Fibroblast of peridontal ligament (primary cell): Measurements from ENCODE around the gene GP5.

Experiments
- DNase-seq: peaks from one replicate; pipeline ENCODE4 v3.0.0-alpha.2; 2010; ENCODE audit errors: extremely low read depth

The GP5 gene

GRCh38 chr3:194399166-194399565 lies at the start of gene GP5:
Gene GP5, minus strand, starts transcription at chr3:194399266. Its CDS starts 984 bp downstream, at chr3:194398282.
- no peak for DNase-seq

GRCh38 chr3:194447657-194448056 lies 48.6 kb upstream of the GP5 start:
- no peak for DNase-seq

- no peak for DNase-seq
Measured at GRCh38 chr3:194447161-194447560, 48.1 kb upstream of the GP5 start.

GRCh38 chr3:194446754-194447153 lies 47.7 kb upstream of the GP5 start:
- no peak for DNase-seq

- no peak for DNase-seq
Measured at GRCh38 chr3:194446172-194446571, 47.1 kb upstream of the GP5 start.

GRCh38 chr3:194443901-194444300 lies 44.8 kb upstream of the GP5 start:
- peak; percentile 89 for DNase-seq

- no peak for DNase-seq
Measured at GRCh38 chr3:194440756-194441155, 41.7 kb upstream of the GP5 start.

GRCh38 chr3:194439881-194440550 lies 41.0 kb upstream of the GP5 start:
- DNase-seq = no peak

- no peak for DNase-seq
Measured at GRCh38 chr3:194434503-194434902, 35.4 kb upstream of the GP5 start.

GRCh38 chr3:194431554-194431953 lies 32.5 kb upstream of the GP5 start:
- no peak for DNase-seq

GRCh38 chr3:194425399-194425798 lies 26.3 kb upstream of the GP5 start:
- no peak for DNase-seq

GRCh38 chr3:194424953-194425352 lies 25.9 kb upstream of the GP5 start:
- no peak for DNase-seq

- no peak for DNase-seq
Measured at GRCh38 chr3:194424373-194424772, 25.3 kb upstream of the GP5 start.

- DNase-seq = no peak
Measured at GRCh38 chr3:194423317-194423716, 24.3 kb upstream of the GP5 start.

- peak; percentile 63 for DNase-seq
Measured at GRCh38 chr3:194422188-194422587, 23.1 kb upstream of the GP5 start.

- no peak for DNase-seq
Measured at GRCh38 chr3:194418671-194419070, 19.6 kb upstream of the GP5 start.

GRCh38 chr3:194407423-194407822 lies 8.4 kb upstream of the GP5 start:
- peak; percentile 24 for DNase-seq

GRCh38 chr3:194405766-194406165 lies 6.7 kb upstream of the GP5 start:
- no peak for DNase-seq

- DNase-seq = peak; percentile 87
Measured at GRCh38 chr3:194404365-194405140, 5.5 kb upstream of the GP5 start.

- no peak for DNase-seq
Measured at GRCh38 chr3:194401868-194402329, 2.8 kb upstream of the GP5 start.

GRCh38 chr3:194401346-194401745 lies 2.3 kb upstream of the GP5 start:
- DNase-seq = no peak

GRCh38 chr3:194399874-194400411 lies 877 bp upstream of the GP5 start:
- DNase-seq = no peak

- DNase-seq = no peak
Measured at GRCh38 chr3:194397757-194398312, 1.2 kb downstream of the GP5 start.
